CD4-positive, CD25-positive, alpha-beta regulatory T cell (primary cell): Measurements from ENCODE around the gene LCN15. TPM values are rescaled to one million over a fixed set of nuclear protein-coding genes. Genes with fewer than 3 reads are reported as not detected.
A peak's percentile ranks its signal among the peaks of the same experiment; 100 is the strongest.

Source experiments
- ATAC-seq, 2 donors: fragments of 150-1000 bp; cut with Tn5 transposase; one replicate each; pipeline ENCODE4 v1.10.0; 2021; ENCODE audit warnings: low read depth in 2 of 2, moderate number of reproducible peaks in 2 of 2, moderate library complexity in 1 of 2
- DNase-seq, 3 donors: peaks; one replicate each; pipeline versions ENCODE4 v3.0.0 to v3.0.0-alpha.2; 2012 to 2022; ENCODE audit warnings: mixed read lengths in 1 of 3
- H3K27ac ChIP-seq: one replicate; pipeline ENCODE4 v1.7.0; 2013; ENCODE audit warnings: mild to moderate bottlenecking, low read length; ENCODE audit not compliant: insufficient read depth, poor library complexity, severe bottlenecking
- H3K27me3 ChIP-seq: one replicate; pipeline ENCODE4 v1.7.0; 2013; ENCODE audit warnings: low read length; ENCODE audit not compliant: control insufficient read depth, insufficient read depth
- H3K36me3 ChIP-seq: one replicate; pipeline ENCODE4 v1.7.0; 2013; ENCODE audit warnings: mild to moderate bottlenecking, low read length, moderate library complexity; ENCODE audit not compliant: control insufficient read depth, insufficient read depth
- H3K4me1 ChIP-seq: 2 replicates; pipeline ENCODE4 v1.7.0; 2013; ENCODE audit warnings: mild to moderate bottlenecking, low read length; ENCODE audit not compliant: insufficient read depth, control insufficient read depth, poor library complexity, severe bottlenecking
- H3K4me3 ChIP-seq: one replicate; pipeline ENCODE4 v1.7.0; 2013; ENCODE audit warnings: low read depth, mild to moderate bottlenecking, low read length, moderate library complexity
- H3K9me3 ChIP-seq, 2 experiments: 1 replicate in 1 of 2; 2 replicates in 1 of 2; pipeline ENCODE4 v1.7.0; 2013; ENCODE audit warnings: low read length in 2 of 2, mild to moderate bottlenecking in 1 of 2, moderate library complexity in 1 of 2; ENCODE audit not compliant: control insufficient read depth in 2 of 2
- H3K27ac Mint-ChIP-seq, 3 donors: one replicate each; pipeline ENCODE4 v1.8.0; 2020 to 2022; ENCODE audit warnings: mild to moderate bottlenecking in 3 of 3, mixed read lengths in 3 of 3, moderate library complexity in 2 of 3
- H3K27me3 Mint-ChIP-seq: one replicate; pipeline ENCODE4 v1.8.0; 2022; ENCODE audit warnings: mild to moderate bottlenecking, mixed read lengths
- H3K36me3 Mint-ChIP-seq: one replicate; pipeline ENCODE4 v1.8.0; 2020; ENCODE audit warnings: mixed read lengths
- H3K4me1 Mint-ChIP-seq, 4 donors: one replicate each; pipeline ENCODE4 v1.8.0; 2020 to 2022; ENCODE audit warnings: mixed read lengths in 4 of 4, mild to moderate bottlenecking in 1 of 4
- H3K4me3 Mint-ChIP-seq, 4 donors: one replicate each; pipeline ENCODE4 v1.8.0; 2020 to 2022; ENCODE audit warnings: mild to moderate bottlenecking in 4 of 4, mixed read lengths in 4 of 4, moderate library complexity in 3 of 4
- H3K9me3 Mint-ChIP-seq, 7 donors: one replicate each; pipeline ENCODE4 v1.8.0; 2020 to 2022; ENCODE audit warnings: mixed read lengths in 7 of 7, mild to moderate bottlenecking in 3 of 7, moderate library complexity in 2 of 7
- polyA plus RNA-seq, 4 donors: library from polyadenylated mRNA; unstranded; fragments of 300-500 nt; fragmentation: Illumina TruSeq; gene quantifications; one replicate each; pipeline ENCODE4 v1.2.3, GENCODE V29; 2021
- total RNA-seq: library from RNA; stranded (reverse); gene quantifications from one replicate; pipeline ENCODE4 v1.2.3, GENCODE V29; 2022

LCN15 gene
- total and polyA plus RNA-seq, 5 donors from 2014 or later = not detected

GRCh38 chr9:136744773-136745172 is 19.5 kb downstream of the LCN15 start:
- Histone ChIP-seq H3K27me3 (no peaks in the 10 kb centered on the region), H3K36me3 (no peaks in the 10 kb centered on the region), H3K4me1 (peaks cover 17% of the 10 kb centered on the region), H3K27ac (no peak overlapping the region), H3K4me3 (no peak overlapping the region), H3K9me3 (no peaks in the 10 kb centered on the region)
- ATAC-seq (no peak), DNase-seq (no peak)
- Mint-ChIP-seq H3K9me3 (no peaks in the 10 kb centered on the region), H3K4me1 (peaks cover 0 to 8% (median 0%) of the 10 kb centered on the region in 4 donors), H3K36me3 (no peaks in the 10 kb centered on the region), H3K27me3 (no peaks in the 10 kb centered on the region), H3K4me3 (no peak overlapping the region), H3K27ac (no peak overlapping the region)

- Mint-ChIP-seq H3K9me3 (no peaks in the 10 kb centered on the region), H3K4me1 (peaks cover 0 to 8% (median 0%) of the 10 kb centered on the region in 4 donors), H3K27ac (no peak overlapping the region), H3K27me3 (no peaks in the 10 kb centered on the region), H3K4me3 (no peak overlapping the region), H3K36me3 (no peaks in the 10 kb centered on the region)
- ATAC-seq (no peak), DNase-seq (no peak)
- no peaks in the 10 kb centered on the region for H3K27me3 ChIP-seq
- H3K36me3 ChIP-seq = no peaks in the 10 kb centered on the region
- H3K4me1 ChIP-seq = peaks cover 17% of the 10 kb centered on the region
- no peak overlapping the region for H3K4me3 ChIP-seq
- H3K9me3 ChIP-seq = no peaks in the 10 kb centered on the region
- H3K27ac ChIP-seq = no peak overlapping the region
Measured at GRCh38 chr9:136743639-136744211, 20.6 kb downstream of the LCN15 start.

- Mint-ChIP-seq H3K9me3 (peaks cover 0 to 2% (median 0%) of the 10 kb centered on the region in 7 donors), H3K36me3 (no peaks in the 10 kb centered on the region), H3K27ac (peak within 1 kb of the TSS in 2 of 3 donors; percentile 49 to 52), H3K27me3 (no peaks in the 10 kb centered on the region), H3K4me3 (peak within 1 kb of the TSS; percentile 38 to 86 (median 66)), H3K4me1 (peaks cover 0 to 11% (median 0%) of the 10 kb centered on the region in 4 donors)
- peak in 1 of 2 donors; percentile 11 for ATAC-seq
- peak within 1 kb of the TSS; percentile 19 for H3K4me3 ChIP-seq
- H3K36me3 ChIP-seq = no peaks in the 10 kb centered on the region
- no peaks in the 10 kb centered on the region for H3K9me3 ChIP-seq
- DNase-seq = no peak
- no peak within 1 kb of the TSS for H3K27ac ChIP-seq
- peaks cover 17% of the 10 kb centered on the region for H3K4me1 ChIP-seq
- H3K27me3 ChIP-seq = no peaks in the 10 kb centered on the region
Measured at GRCh38 chr9:136742591-136743391, 21.5 kb downstream of the LCN15 start, which contains the start of gene LCN10. TSS of gene LCN10 (minus strand) at chr9:136742940. CDS start at chr9:136742903, 37 bp downstream.

- Histone ChIP-seq H3K9me3 (no peaks in the 10 kb centered on the region), H3K36me3 (no peaks in the 10 kb centered on the region), H3K4me1 (peaks cover 17% of the 10 kb centered on the region), H3K27me3 (no peaks in the 10 kb centered on the region), H3K4me3 (peak overlapping the region; percentile 19), H3K27ac (no peak overlapping the region)
- Mint-ChIP-seq H3K36me3 (no peaks in the 10 kb centered on the region), H3K27ac (peak overlapping the region in 2 of 3 donors; percentile 49 to 52), H3K9me3 (peaks cover 0 to 2% (median 0%) of the 10 kb centered on the region in 7 donors), H3K27me3 (no peaks in the 10 kb centered on the region), H3K4me3 (peak overlapping the region; percentile 38 to 86 (median 66)), H3K4me1 (peaks cover 0 to 11% (median 0%) of the 10 kb centered on the region in 4 donors)
- ATAC-seq = peak; percentile 31 to 50
- DNase-seq = peak in 1 of 3 donors; percentile 34
Measured at GRCh38 chr9:136741883-136742571, 22.3 kb downstream of the LCN15 start.

- peaks cover 0 to 11% (median 0%) of the 10 kb centered on the region in 4 donors for H3K4me1 Mint-ChIP-seq
- Histone ChIP-seq H3K27me3 (no peaks in the 10 kb centered on the region), H3K27ac (no peak overlapping the region), H3K36me3 (no peaks in the 10 kb centered on the region), H3K4me1 (peaks cover 17% of the 10 kb centered on the region), H3K9me3 (no peaks in the 10 kb centered on the region), H3K4me3 (peak overlapping the region; percentile 19)
- H3K27ac Mint-ChIP-seq = peak overlapping the region in 2 of 3 donors; percentile 49 to 51
- H3K27me3 Mint-ChIP-seq = peaks cover 4% of the 10 kb centered on the region
- peak overlapping the region; percentile 38 to 86 (median 66) for H3K4me3 Mint-ChIP-seq
- no peaks in the 10 kb centered on the region for H3K36me3 Mint-ChIP-seq
- H3K9me3 Mint-ChIP-seq = peaks cover 0 to 2% (median 0%) of the 10 kb centered on the region in 7 donors
- ATAC-seq = peak; percentile 8 to 21
- DNase-seq = no peak
Measured at GRCh38 chr9:136740971-136741882, 23.1 kb downstream of the LCN15 start.

GRCh38 chr9:136740491-136740890 is 23.8 kb downstream of the LCN15 start:
- no peak for DNase-seq
- H3K9me3 ChIP-seq = no peaks in the 10 kb centered on the region
- no peaks in the 10 kb centered on the region for H3K27me3 ChIP-seq
- no peak overlapping the region for H3K4me3 ChIP-seq
- Mint-ChIP-seq H3K36me3 (no peaks in the 10 kb centered on the region), H3K4me1 (peaks cover 0 to 11% (median 0%) of the 10 kb centered on the region in 4 donors), H3K9me3 (peaks cover 0 to 2% (median 0%) of the 10 kb centered on the region in 7 donors), H3K27me3 (peaks cover 5% of the 10 kb centered on the region), H3K4me3 (peak overlapping the region in 3 of 4 donors; percentile 46 to 64 (median 60)), H3K27ac (peak overlapping the region in 1 of 3 donors; percentile 67)
- ATAC-seq = no peak
- peaks cover 17% of the 10 kb centered on the region for H3K4me1 ChIP-seq
- no peak overlapping the region for H3K27ac ChIP-seq
- H3K36me3 ChIP-seq = no peaks in the 10 kb centered on the region

GRCh38 chr9:136740069-136740468 is 24.2 kb downstream of the LCN15 start:
- Mint-ChIP-seq H3K4me3 (peak overlapping the region in 2 of 4 donors; percentile 60 to 64), H3K9me3 (peaks cover 0 to 2% (median 0%) of the 10 kb centered on the region in 7 donors), H3K36me3 (no peaks in the 10 kb centered on the region), H3K4me1 (peaks cover 0 to 11% (median 0%) of the 10 kb centered on the region in 4 donors), H3K27me3 (peaks cover 5% of the 10 kb centered on the region), H3K27ac (peak overlapping the region in 1 of 3 donors; percentile 67)
- H3K4me1 ChIP-seq = peaks cover 17% of the 10 kb centered on the region
- no peak overlapping the region for H3K27ac ChIP-seq
- H3K36me3 ChIP-seq = no peaks in the 10 kb centered on the region
- H3K27me3 ChIP-seq = no peaks in the 10 kb centered on the region
- H3K4me3 ChIP-seq = no peak overlapping the region
- H3K9me3 ChIP-seq = no peaks in the 10 kb centered on the region
- ATAC-seq = no peak
- no peak for DNase-seq
